ENCODE results near the gene ADAMTS14.

- TF ChIP-seq, protein P1, sequence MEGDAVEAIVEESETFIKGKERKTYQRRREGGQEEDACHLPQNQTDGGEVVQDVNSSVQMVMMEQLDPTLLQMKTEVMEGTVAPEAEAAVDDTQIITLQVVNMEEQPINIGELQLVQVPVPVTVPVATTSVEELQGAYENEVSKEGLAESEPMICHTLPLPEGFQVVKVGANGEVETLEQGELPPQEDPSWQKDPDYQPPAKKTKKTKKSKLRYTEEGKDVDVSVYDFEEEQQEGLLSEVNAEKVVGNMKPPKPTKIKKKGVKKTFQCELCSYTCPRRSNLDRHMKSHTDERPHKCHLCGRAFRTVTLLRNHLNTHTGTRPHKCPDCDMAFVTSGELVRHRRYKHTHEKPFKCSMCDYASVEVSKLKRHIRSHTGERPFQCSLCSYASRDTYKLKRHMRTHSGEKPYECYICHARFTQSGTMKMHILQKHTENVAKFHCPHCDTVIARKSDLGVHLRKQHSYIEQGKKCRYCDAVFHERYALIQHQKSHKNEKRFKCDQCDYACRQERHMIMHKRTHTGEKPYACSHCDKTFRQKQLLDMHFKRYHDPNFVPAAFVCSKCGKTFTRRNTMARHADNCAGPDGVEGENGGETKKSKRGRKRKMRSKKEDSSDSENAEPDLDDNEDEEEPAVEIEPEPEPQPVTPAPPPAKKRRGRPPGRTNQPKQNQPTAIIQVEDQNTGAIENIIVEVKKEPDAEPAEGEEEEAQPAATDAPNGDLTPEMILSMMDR (conservative IDR thresholded peaks at IDR 0.05 in 1 of 2, IDR thresholded peaks at IDR 0.05 in 1 of 2; ENCODE audit: extremely low read depth in 1 of 2, insufficient read depth in 1 of 2, low read depth in 1 of 2, low read length in 2 of 2) = no peak
- no peak for TF ChIP-seq EZH2 (IDR thresholded peaks at IDR 0.05; ENCODE audit: borderline replicate concordance, low read length)
These were observed 980 bp downstream of the ADAMTS14 start for GRCh38 chr10:70673043-70673928.

Data from mammary epithelial cell (primary cell).